ENCODE data around the gene PRKAG2.

The PRKAG2 gene

GRCh38 chr7:151858456-151858855 lies 18.5 kb downstream of the PRKAG2 start:
- Histone ChIP-seq H3K27me3 (no peaks in the 10 kb centered on the region), H3K4me1 (no peaks in the 10 kb centered on the region), H3K36me3 (no peaks in the 10 kb centered on the region), H3K4me3 (ENCODE audit: low read depth, low read length) (no peak overlapping the region), H3K9me3 (no peaks in the 10 kb centered on the region; the same call in 1 of the 2 replicates)
- TF ChIP-seq CTCF (IDR thresholded peaks at IDR 0.05; ENCODE audit: low read depth, low read length), result no peak
- DNase-seq, result no peak

GRCh38 chr7:151857866-151858450 lies 19.0 kb downstream of the PRKAG2 start:
- no peaks in the 10 kb centered on the region for H3K36me3 ChIP-seq
- H3K27me3 ChIP-seq, result no peaks in the 10 kb centered on the region
- H3K9me3 ChIP-seq, result no peaks in the 10 kb centered on the region; the same call in 1 of the 2 replicates
- no peaks in the 10 kb centered on the region for H3K4me1 ChIP-seq
- no peak overlapping the region for H3K4me3 ChIP-seq (ENCODE audit: low read depth, low read length)
- no peak for DNase-seq
- no peak for TF ChIP-seq CTCF (IDR thresholded peaks at IDR 0.05; ENCODE audit: low read depth, low read length)

GRCh38 chr7:151857412-151857811 lies 19.5 kb downstream of the PRKAG2 start:
- Histone ChIP-seq H3K27me3 (no peaks in the 10 kb centered on the region), H3K9me3 (no peaks in the 10 kb centered on the region; the same call in 1 of the 2 replicates), H3K4me3 (ENCODE audit: low read depth, low read length) (no peak overlapping the region), H3K36me3 (no peaks in the 10 kb centered on the region), H3K4me1 (no peaks in the 10 kb centered on the region)
- no peak for DNase-seq
- no peak for TF ChIP-seq CTCF (IDR thresholded peaks at IDR 0.05; ENCODE audit: low read depth, low read length)

GRCh38 chr7:151856516-151856915 lies 20.4 kb downstream of the PRKAG2 start:
- H3K27me3 ChIP-seq, result no peaks in the 10 kb centered on the region
- no peak for TF ChIP-seq CTCF (IDR thresholded peaks at IDR 0.05; ENCODE audit: low read depth, low read length)

GRCh38 chr7:151856098-151856497 lies 20.8 kb downstream of the PRKAG2 start:
- Histone ChIP-seq H3K4me1 (no peaks in the 10 kb centered on the region), H3K27me3 (no peaks in the 10 kb centered on the region), H3K9me3 (no peaks in the 10 kb centered on the region; the same call in 1 of the 2 replicates), H3K36me3 (no peaks in the 10 kb centered on the region), H3K4me3 (ENCODE audit: low read depth, low read length) (no peak overlapping the region)
- no peak for DNase-seq
- TF ChIP-seq CTCF (IDR thresholded peaks at IDR 0.05; ENCODE audit: low read depth, low read length), result no peak

More at GRCh38 chr7:151856516-151856915, 20.4 kb downstream of the PRKAG2 start:
- DNase-seq, result no peak
- no peak overlapping the region for H3K4me3 ChIP-seq (ENCODE audit: low read depth, low read length)
- no peaks in the 10 kb centered on the region for H3K36me3 ChIP-seq
- no peaks in the 10 kb centered on the region; the same call in 1 of the 2 replicates for H3K9me3 ChIP-seq
- no peaks in the 10 kb centered on the region for H3K4me1 ChIP-seq

GRCh38 chr7:151854720-151855071 lies 22.2 kb downstream of the PRKAG2 start:
- no peak for TF ChIP-seq CTCF (IDR thresholded peaks at IDR 0.05; ENCODE audit: low read depth, low read length)
- H3K4me1 ChIP-seq, result no peaks in the 10 kb centered on the region
- no peaks in the 10 kb centered on the region for H3K36me3 ChIP-seq
- no peaks in the 10 kb centered on the region for H3K27me3 ChIP-seq
- H3K4me3 ChIP-seq (ENCODE audit: low read depth, low read length), result no peak overlapping the region
- H3K9me3 ChIP-seq, result no peaks in the 10 kb centered on the region; the same call in 1 of the 2 replicates
- DNase-seq, result no peak

Data from BE2C (cell line).